ENCODE results near the gene LRP1B.

The LRP1B gene

DNA sequence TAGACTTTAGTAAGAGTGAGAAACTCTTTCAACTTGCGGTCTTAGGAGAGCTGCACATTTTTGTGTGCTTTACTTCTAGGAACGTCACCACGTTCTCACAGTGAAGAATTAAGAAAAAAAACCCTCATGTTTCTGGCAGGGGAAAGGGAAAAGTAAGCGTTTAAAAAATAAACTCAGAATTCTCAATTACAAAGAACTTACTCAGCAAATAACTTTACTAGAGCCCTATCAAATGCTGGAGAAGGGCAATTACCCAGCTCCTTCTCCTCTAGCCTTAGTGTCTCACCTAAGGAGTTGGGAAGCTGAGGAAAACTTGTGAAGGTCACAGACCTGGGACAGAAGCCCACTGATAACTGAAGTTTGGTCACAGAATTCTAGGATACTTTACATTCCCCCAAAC, 1500.3 kb downstream of the LRP1B start:
- no peak for DNase-seq

GRCh38 chr2:140627885-140628284, 1502.9 kb downstream of the LRP1B start:
- no peak for DNase-seq

- no peak for DNase-seq
Measured at GRCh38 chr2:140627136-140627535, 1503.7 kb downstream of the LRP1B start.

DNA sequence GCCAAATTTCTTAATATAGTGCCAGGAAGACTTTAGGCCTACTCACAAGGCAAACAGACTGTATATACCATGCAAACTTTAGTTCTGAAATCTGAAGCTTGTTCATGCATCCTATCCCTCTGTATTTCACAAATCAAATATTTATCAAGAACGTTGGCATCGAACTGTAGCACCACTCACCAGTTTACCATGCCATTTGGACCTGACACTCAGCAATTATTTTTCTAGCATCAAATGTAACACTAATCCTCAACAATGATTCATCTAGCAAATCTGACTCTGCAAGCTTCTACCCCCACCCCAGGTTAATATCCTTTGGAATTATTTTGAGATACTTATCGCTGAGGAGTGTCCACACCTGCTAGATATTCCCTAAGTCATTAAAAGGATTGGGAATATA, 1506.6 kb downstream of the LRP1B start:
- no peak for DNase-seq

GRCh38 chr2:140621583-140622362, 1509.0 kb downstream of the LRP1B start:
- no peak for DNase-seq

- DNase-seq, result no peak
Measured at GRCh38 chr2:140604788-140605187, 1526.0 kb downstream of the LRP1B start.

DNA sequence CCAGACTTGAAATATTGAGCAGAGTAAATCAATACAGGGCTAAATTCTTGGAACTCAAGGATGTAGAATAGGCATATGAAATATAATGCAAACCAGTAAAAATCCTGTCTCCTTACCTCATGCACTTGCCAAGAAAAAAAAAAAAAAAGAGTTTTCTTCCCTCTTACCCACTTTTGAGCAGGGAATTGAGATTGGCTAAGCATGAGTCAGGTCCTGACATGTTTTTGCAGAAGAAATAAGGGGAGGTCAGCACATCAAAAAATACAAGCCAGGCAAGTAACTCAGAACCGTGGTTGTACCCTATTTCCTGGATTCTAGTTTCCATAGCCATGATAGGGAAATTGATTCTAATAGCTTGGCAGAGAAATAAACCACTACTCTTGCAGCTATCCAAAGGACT, 1526.7 kb downstream of the LRP1B start:
- no peak for DNase-seq

DNA sequence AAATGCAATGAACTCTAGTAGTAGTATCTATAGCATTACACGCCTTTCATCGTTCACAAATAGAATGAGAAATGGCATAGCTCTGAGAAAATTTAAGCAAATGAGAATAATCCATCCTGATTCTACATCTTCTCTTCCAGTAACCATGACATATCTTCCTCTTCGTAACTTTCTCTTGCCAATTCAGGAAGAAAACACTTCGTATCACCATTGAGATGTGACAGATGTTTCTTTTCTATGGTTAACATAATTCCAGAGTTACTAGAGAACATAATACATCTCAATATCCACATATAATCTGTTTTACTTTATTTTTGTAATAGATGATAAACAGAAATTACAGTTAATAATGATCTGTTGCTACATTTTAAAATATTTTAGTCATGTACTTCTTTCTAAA, 1527.4 kb downstream of the LRP1B start:
- no peak for DNase-seq

DNA sequence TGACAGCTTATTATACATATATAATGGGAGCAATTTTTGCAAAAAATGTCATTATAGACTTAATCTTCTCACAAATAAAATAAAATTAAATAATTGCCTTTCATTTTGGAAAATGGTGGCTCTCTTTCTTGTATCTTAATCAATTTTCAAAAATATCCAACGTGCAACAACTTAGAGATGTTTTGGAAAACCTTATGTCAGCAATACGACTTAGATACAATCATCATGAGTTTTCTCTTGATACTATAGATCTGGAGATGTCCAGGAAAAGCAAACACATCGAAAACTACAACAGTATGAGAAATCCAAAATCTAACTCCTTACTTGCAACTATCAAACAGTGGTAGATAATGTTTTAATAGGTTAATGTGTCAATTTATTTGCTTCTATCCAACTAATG, 1529.0 kb downstream of the LRP1B start:
- DNase-seq, result no peak

DNA sequence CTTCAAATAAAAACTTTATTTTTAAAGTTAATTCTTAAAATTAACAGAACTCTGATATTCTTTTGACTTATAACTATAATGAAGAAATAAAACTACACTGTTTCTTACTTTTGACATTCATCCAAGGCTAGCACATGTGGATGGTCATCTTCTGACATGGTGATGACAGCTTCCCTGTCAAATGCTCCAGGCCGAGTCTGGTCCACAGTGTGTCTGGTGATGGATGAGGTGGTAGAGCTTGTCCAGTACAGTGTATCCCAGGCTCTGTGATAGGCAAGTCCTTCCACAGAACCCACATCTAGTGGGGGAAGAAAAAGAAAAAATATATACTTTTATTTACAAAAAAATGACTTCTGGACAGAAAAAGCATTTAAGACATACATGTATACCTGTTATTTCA, 1529.5 kb downstream of the LRP1B start:
- no peak for DNase-seq

GRCh38 chr2:140600116-140600515, 1530.7 kb downstream of the LRP1B start:
- DNase-seq, result no peak

GRCh38 chr2:140597836-140598235, 1533.0 kb downstream of the LRP1B start:
- no peak for DNase-seq

GRCh38 chr2:140597205-140597604, 1533.6 kb downstream of the LRP1B start:
- DNase-seq, result no peak

GRCh38 chr2:140596447-140596846, 1534.4 kb downstream of the LRP1B start:
- no peak for DNase-seq

DNA sequence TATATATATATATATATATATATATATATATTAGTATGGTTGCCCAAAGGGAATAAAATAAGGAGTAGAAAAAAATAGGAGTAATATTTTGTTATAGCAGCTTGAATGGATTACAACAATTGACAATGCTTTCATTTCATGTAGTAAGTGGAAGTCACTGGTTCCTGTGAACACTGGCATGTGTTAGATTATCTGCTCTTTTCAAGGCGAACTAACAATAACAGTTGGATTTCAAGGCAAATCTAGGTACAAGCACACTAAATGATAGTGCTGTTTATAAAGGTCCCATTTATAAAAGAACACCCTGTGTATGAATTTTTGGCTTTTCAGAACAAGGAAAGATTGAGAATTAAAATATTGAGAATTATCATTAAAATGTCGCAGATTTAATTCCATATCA, 1535.7 kb downstream of the LRP1B start:
- DNase-seq, result no peak

DNA sequence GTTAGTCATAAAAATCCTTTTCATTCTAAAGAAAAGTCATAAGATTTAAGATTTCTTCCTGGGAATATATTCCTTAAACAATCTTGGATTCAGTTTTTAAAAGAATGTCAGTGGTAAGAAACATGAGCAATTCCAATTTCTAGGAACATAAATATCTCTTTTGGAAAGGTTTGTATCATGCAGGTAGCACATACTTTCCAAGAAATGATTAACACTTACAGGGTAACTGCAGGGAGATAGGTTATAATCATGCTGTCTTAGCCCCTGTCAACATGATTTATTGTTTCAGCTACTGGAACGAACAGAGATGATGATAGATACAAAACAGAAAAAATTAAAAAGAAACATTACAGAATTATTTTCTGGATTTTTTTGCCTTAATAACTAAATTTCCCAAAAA, 1537.7 kb downstream of the LRP1B start:
- DNase-seq, result no peak

- no peak for DNase-seq
Measured at GRCh38 chr2:140589696-140590095, 1541.1 kb downstream of the LRP1B start.

GRCh38 chr2:140589273-140589672, 1541.5 kb downstream of the LRP1B start:
- DNase-seq, result no peak

- no peak for DNase-seq
Measured at GRCh38 chr2:140586379-140586778, 1544.4 kb downstream of the LRP1B start.

GRCh38 chr2:140585016-140585415, 1545.8 kb downstream of the LRP1B start:
- no peak for DNase-seq

GRCh38 chr2:140584471-140584870, 1546.3 kb downstream of the LRP1B start:
- DNase-seq, result no peak

DNA sequence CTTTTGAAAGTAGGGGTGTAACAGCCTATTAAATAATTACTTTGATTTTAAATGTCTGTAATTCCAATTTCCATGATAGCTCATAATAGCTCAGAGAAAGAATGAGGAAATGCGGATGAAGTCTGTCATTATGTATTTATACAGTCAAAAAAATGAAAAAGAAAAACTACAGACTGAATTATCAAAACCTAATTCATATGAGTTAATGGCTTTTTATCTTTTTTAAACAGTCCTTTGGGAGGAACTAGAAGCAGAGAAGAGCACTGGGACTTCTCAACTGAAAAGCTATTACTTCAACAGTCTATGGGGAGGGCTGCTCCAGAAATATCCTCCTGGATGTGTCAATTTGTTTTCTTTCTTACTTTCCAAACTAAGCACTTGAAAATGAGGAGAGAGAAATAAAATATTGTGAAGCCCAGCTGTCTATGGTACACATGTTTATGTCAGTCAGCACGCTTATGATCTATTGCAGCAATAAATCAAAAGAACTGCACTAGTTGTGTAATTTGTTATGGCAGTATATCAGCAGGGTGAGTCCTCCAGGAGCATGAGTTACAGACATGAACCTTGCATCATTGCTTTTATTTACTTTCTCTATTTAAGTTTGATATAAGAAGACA, 1550.2 kb downstream of the LRP1B start:
- no peak for DNase-seq

- no peak for DNase-seq
Measured at GRCh38 chr2:140577453-140577852, 1553.4 kb downstream of the LRP1B start.

- DNase-seq, result no peak
Measured at GRCh38 chr2:140567734-140568133, 1563.1 kb downstream of the LRP1B start.

- DNase-seq, result no peak
Measured at GRCh38 chr2:140565756-140566155, 1565.1 kb downstream of the LRP1B start.
